ENCODE data around the gene PPP2R2C. TPM values are rescaled to one million over a fixed set of nuclear protein-coding genes. Genes with fewer than 3 reads are reported as not detected.

PPP2R2C gene
- total and polyA plus RNA-seq, 10 donors: 0.07 to 1.3 (median 0.23) TPM; not detected in 1

DNA sequence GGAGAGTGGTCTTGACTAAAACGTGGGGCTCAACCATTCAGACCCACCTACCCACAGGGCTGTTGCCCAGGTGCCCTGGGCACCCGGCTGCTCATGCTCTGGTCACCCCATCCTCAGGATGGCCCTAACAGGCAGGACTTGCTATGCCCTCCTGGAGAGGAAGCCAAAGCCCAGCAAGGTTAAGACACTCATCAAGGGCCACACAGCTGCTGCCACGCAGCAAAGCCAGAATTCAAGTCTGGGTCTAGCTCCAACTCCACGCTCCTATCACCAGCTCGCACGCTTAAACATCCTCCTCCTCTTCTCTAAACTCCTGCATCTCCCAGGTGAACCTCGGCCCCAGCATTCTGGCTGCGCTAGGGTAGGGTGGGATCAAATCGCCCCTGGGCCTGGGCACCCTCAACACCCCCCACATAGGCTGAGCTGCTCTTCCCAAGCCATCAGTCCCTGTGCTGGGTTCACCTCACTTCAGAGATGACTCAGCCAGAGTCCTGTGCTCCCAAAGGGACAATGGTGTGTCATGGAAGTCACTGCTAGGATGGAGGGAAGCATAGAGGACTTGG, 54.1 kb downstream of the PPP2R2C start:
- intact Hi-C loops (cut with DNase I; ENCODE audit: low total_unique reads): no loop called here
- Histone ChIP-seq H3K4me1 (no peaks in the 10 kb centered on the region), H3K27me3 (replicated peaks in 1 of 7) (peaks cover 0 to 41% (median 0%) of the 10 kb centered on the region in 7 donors), H3K36me3 (no peaks in the 10 kb centered on the region), H3K27ac (no peak overlapping the region), H3K4me3 (no peak overlapping the region), H3K9me3 (no peaks in the 10 kb centered on the region)
- no peak for DNase-seq
- TF ChIP-seq, protein P1, sequence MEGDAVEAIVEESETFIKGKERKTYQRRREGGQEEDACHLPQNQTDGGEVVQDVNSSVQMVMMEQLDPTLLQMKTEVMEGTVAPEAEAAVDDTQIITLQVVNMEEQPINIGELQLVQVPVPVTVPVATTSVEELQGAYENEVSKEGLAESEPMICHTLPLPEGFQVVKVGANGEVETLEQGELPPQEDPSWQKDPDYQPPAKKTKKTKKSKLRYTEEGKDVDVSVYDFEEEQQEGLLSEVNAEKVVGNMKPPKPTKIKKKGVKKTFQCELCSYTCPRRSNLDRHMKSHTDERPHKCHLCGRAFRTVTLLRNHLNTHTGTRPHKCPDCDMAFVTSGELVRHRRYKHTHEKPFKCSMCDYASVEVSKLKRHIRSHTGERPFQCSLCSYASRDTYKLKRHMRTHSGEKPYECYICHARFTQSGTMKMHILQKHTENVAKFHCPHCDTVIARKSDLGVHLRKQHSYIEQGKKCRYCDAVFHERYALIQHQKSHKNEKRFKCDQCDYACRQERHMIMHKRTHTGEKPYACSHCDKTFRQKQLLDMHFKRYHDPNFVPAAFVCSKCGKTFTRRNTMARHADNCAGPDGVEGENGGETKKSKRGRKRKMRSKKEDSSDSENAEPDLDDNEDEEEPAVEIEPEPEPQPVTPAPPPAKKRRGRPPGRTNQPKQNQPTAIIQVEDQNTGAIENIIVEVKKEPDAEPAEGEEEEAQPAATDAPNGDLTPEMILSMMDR (IDR thresholded peaks at IDR 0.05 in 8 of 11, conservative IDR thresholded peaks at IDR 0.05 in 3 of 11): no peak
- no peak for TF ChIP-seq POLR2AphosphoS5 (IDR thresholded peaks at IDR 0.05)
- no peak for TF ChIP-seq POLR2A (IDR thresholded peaks at IDR 0.05)
- 76 to 90% (median 84%) methylated on average over 8 to 9 of the region's 9 CpGs for WGBS, 5 donors

DNA sequence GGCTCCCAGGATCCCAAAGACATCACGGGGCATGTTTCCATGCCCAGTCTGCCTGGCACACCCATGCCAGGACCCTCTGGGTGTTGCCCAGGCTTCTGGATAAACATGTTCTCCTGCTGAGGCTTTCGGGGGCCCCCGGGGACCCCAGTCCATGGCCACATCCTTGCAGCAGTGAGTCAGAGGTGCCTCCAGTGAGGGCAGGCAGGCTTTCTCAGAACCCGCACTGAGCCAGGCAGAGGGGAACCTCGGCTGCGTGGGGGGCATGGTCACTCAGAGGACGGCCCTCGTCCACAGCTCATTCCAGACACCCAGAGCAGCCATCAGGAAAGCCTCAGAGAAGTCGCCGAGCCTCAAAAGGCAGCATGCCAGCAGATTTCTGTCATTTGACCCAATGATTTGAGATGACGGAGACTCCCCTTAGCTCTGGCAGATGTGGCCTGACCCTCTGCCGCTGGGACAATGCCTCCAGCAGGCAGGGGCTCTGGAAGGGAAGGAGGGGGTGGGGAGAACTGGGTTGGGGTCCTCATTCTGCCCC, 54.8 kb downstream of the PPP2R2C start:
- DNase-seq: no peak
- intact Hi-C loops (cut with DNase I; ENCODE audit: low total_unique reads): no loop called here

DNA sequence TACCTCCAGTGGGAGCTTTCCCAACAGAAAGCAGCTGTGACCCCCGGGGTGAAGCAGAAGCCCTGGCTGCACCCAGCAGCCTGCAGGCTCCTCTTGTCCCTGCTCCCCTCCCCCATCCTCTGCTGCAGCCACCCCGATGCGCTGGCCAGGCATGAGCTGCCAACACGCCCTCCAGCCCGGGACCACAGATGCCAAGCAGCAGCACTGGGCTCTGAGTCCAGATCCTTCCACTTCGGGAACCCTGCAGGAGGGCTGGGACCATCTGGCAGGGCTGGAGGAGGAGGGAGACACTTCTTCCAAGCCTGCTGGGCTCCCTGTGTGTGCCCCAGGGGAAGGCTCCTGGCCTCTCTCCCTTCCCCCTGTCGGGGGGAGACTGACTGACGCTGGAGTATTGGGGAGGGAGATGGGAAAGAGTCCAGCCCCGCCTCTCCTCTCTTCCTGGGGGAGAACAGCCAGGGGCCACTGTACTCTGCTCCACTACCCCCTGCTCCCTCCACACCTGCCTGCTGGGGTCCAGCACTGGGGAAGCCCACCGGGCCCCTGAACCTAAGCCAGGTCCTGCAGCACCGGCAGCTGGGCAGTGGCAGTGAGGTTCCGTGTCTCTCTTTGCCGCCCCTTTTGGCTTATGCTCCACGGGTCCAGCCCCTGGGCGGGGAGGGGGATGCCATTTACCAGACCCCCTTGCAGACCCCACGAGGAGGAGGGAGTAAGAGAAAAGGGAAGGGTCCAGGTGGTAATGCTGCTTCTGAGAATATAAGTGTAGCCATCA, 55.7 kb downstream of the PPP2R2C start:
- Histone ChIP-seq H3K27me3 (replicated peaks in 1 of 7) (peaks cover 0 to 41% (median 0%) of the 10 kb centered on the region in 7 donors), H3K36me3 (no peaks in the 10 kb centered on the region), H3K27ac (no peak overlapping the region), H3K4me3 (no peak overlapping the region), H3K4me1 (no peaks in the 10 kb centered on the region), H3K9me3 (peaks cover 0 to 6% (median 0%) of the 10 kb centered on the region in 8 donors)
- no peak for TF ChIP-seq POLR2AphosphoS5 (IDR thresholded peaks at IDR 0.05)
- TF ChIP-seq, protein P1 (IDR thresholded peaks at IDR 0.05 in 8 of 11, conservative IDR thresholded peaks at IDR 0.05 in 3 of 11): no peak
- intact Hi-C loops (cut with DNase I; ENCODE audit: low total_unique reads): no loop called here
- peak; percentile 63 for DNase-seq
- 37 to 58% (median 44%) methylated on average over 14 to 16 of the region's 16 CpGs for WGBS, 5 donors

More for the DNA sequence above, 54.8 kb downstream of the PPP2R2C start:
- Histone ChIP-seq H3K27me3 (replicated peaks in 1 of 7) (peaks cover 0 to 41% (median 0%) of the 10 kb centered on the region in 7 donors), H3K36me3 (no peaks in the 10 kb centered on the region), H3K4me3 (no peak overlapping the region), H3K27ac (no peak overlapping the region), H3K9me3 (peaks cover 0 to 3% (median 0%) of the 10 kb centered on the region in 8 donors), H3K4me1 (no peaks in the 10 kb centered on the region)
- no peak for TF ChIP-seq POLR2A (IDR thresholded peaks at IDR 0.05)
- TF ChIP-seq, protein P1 (IDR thresholded peaks at IDR 0.05 in 8 of 11, conservative IDR thresholded peaks at IDR 0.05 in 3 of 11): no peak
- TF ChIP-seq POLR2AphosphoS5 (IDR thresholded peaks at IDR 0.05): no peak
- WGBS, 5 donors: 72 to 79% (median 73%) methylated on average over 7 to 12 of the region's 12 CpGs
